WTC11 (cell line): ENCODE results near the gene TMEM88. TPM values are rescaled to one million over a fixed set of nuclear protein-coding genes. Genes with fewer than 3 reads are reported as not detected.

Source experiments
- ATAC-seq: fragments of 200-7000 bp; cut with Tn5 transposase; 2 replicates; pipeline ENCODE4 v1.10.0; 2021; ENCODE audit warnings: mild to moderate bottlenecking, moderate library complexity
- CTCF ChIA-PET: fragments of 300-600 bp; sonication (Branson Sonifier 250); formaldehyde crosslinking; loops from one replicate; lab custom pipeline; 2021; ENCODE audit warnings: antibody characterized with exemption; lab: Charles Lee
- POLR2A ChIA-PET: fragments of 350-600 bp; sonication (Branson Sonifier 250); formaldehyde crosslinking; loops from one replicate; lab custom pipeline; 2021; ENCODE audit warnings: antibody characterized with exemption; lab: Charles Lee
- DNase-seq: peaks from one replicate; pipeline ENCODE4 v3.0.0; 2021; ENCODE audit warnings: low spot score
- H3K27ac Mint-ChIP-seq: 2 replicates; pipeline ENCODE4 v1.8.0; 2021; ENCODE audit warnings: mixed read lengths
- H3K27me3 Mint-ChIP-seq: 2 replicates; pipeline ENCODE4 v1.8.0; 2021; ENCODE audit warnings: low read depth, mild to moderate bottlenecking, moderate library complexity, mixed read lengths
- H3K36me3 Mint-ChIP-seq: 2 replicates; pipeline ENCODE4 v1.8.0; 2021; ENCODE audit warnings: mixed read lengths
- H3K4me1 Mint-ChIP-seq: 2 replicates; pipeline ENCODE4 v1.8.0; 2022; ENCODE audit warnings: mixed read lengths
- H3K4me3 Mint-ChIP-seq: 2 replicates; pipeline ENCODE4 v1.8.0; 2021; ENCODE audit warnings: mild to moderate bottlenecking, moderate library complexity, mixed read lengths
- H3K9me3 Mint-ChIP-seq: 2 replicates; pipeline ENCODE4 v1.8.0; 2021; ENCODE audit warnings: mixed read lengths
- ATF1 ChIP-seq: sonication (generic); formaldehyde crosslinking; IDR thresholded peaks from 2 replicates; pipeline ENCODE4 v1.8.1; 2023; ENCODE audit warnings: mild to moderate bottlenecking, moderate library complexity, missing genetic modification reagents
- FOXP1 ChIP-seq: sonication (generic); formaldehyde crosslinking; IDR thresholded peaks from 2 replicates; pipeline ENCODE4 v1.8.0; 2022; ENCODE audit warnings: missing genetic modification reagents, mild to moderate bottlenecking, moderate library complexity, borderline replicate concordance
- FOXP4 ChIP-seq: sonication (generic); formaldehyde crosslinking; IDR thresholded peaks from 2 replicates; pipeline ENCODE4 v1.8.0; 2022; ENCODE audit warnings: mild to moderate bottlenecking, missing genetic modification reagents
- HMGXB4 ChIP-seq: sonication (generic); formaldehyde crosslinking; IDR thresholded peaks from 2 replicates; pipeline ENCODE4 v1.8.1; 2023; ENCODE audit warnings: mild to moderate bottlenecking, moderate library complexity, missing genetic modification reagents
- IRF2 ChIP-seq: sonication (generic); formaldehyde crosslinking; IDR thresholded peaks from 2 replicates; pipeline ENCODE4 v1.8.0; 2022; ENCODE audit warnings: low read depth, missing genetic modification reagents, borderline replicate concordance
- NR3C1 ChIP-seq: sonication (generic); formaldehyde crosslinking; conservative IDR thresholded peaks from 2 replicates; pipeline ENCODE4 v1.8.1; 2023; ENCODE audit warnings: low read depth, mild to moderate bottlenecking, missing genetic modification reagents
- PREB ChIP-seq: sonication (generic); formaldehyde crosslinking; IDR thresholded peaks from 2 replicates; pipeline ENCODE4 v1.8.1; 2022; ENCODE audit warnings: mild to moderate bottlenecking, missing genetic modification reagents, moderate library complexity, borderline replicate concordance
- SMAD3 ChIP-seq: sonication (generic); formaldehyde crosslinking; IDR thresholded peaks from 2 replicates; pipeline ENCODE4 v1.8.0; 2022; ENCODE audit warnings: missing genetic modification reagents, mild to moderate bottlenecking, borderline replicate concordance
- ZBTB21 ChIP-seq: sonication (generic); formaldehyde crosslinking; IDR thresholded peaks from 2 replicates; pipeline ENCODE4 v1.8.1; 2023; ENCODE audit warnings: mild to moderate bottlenecking, missing genetic modification reagents, borderline replicate concordance
- ZNF121 ChIP-seq: sonication (generic); formaldehyde crosslinking; IDR thresholded peaks from 2 replicates; pipeline ENCODE4 v1.8.0; 2023; ENCODE audit warnings: missing genetic modification reagents
- ZNF219 ChIP-seq: sonication (generic); formaldehyde crosslinking; IDR thresholded peaks from 2 replicates; pipeline ENCODE4 v1.8.0; 2023; ENCODE audit warnings: missing genetic modification reagents, mild to moderate bottlenecking, borderline replicate concordance
- total RNA-seq: library from RNA; stranded (reverse); gene quantifications from 3 replicates; pipeline ENCODE4 v1.2.3, GENCODE V29; 2021
- TF ChIP-seq, protein P1 (sequence below): sonication (generic); formaldehyde crosslinking; IDR thresholded peaks from 2 replicates; pipeline ENCODE4 v1.8.1; 2023; ENCODE audit warnings: mild to moderate bottlenecking, missing genetic modification reagents

The TMEM88 gene
- total RNA-seq, 1 experiment from 2014 or later, result 2.9 TPM

- 0 out of 2 replicates have a peak, but pooled peaks have one; percentile 30 for TF ChIP-seq NR3C1 (CRISPR knock-in tag)
- peak; percentile 58; the same call in 1 of the 2 replicates for TF ChIP-seq SMAD3 (CRISPR knock-in tag)
- peak; percentile 61; the same call in 1 of the 2 replicates for TF ChIP-seq HMGXB4 (CRISPR knock-in tag)
- peak; percentile 88; the same call in 1 of the 2 replicates for TF ChIP-seq ZBTB21 (CRISPR knock-in tag)
Observed at GRCh38 chr17:7836596-7837407, 18.1 kb upstream of the TMEM88 start (continued).

DNA sequence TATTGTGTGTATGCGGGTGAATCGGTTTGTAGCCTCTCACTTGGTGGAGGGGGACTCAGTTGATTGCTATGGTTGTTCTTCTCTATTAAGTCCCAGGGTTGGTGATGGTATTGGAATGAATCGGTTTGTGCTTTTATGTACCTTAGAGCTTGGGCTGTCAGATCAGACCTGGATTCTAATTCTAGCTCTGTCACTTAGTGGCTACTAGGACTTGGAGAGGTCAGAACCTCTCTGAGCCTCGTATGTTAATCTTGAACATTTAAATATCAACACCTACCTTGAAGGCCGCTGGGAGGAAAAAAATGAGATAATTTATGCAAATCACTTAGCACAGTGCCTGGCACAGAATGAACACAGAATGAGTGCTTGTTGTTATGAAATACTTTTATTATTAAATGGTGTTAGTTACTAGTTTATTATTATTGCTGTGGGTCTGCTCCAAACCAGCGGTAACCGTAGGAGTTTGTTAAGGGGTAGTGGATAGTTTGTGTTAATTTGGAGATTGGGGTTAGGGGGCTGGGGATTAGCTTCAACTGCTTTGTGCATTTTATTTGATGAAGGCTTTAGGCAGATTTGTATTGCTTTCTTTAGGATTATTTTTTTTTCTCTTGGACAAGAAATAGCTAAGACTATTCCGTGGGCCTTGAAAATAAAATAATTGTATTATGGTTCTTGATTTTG, 17.3 kb upstream of the TMEM88 start:
- CTCF ChIA-PET, result interaction anchor here (0.6 to 5.4 kb wide), 20 partner anchors 9 to 620 kb away, joined by 3 to 63 read pairs (median 3); partner anchors contain the start of genes CNTROB, CYB5D1, NAA38 and TMEM88
- Mint-ChIP-seq H3K36me3 (no peaks in the 10 kb centered on the region), H3K9me3 (no peaks in the 10 kb centered on the region), H3K4me3 (peak overlapping the region; percentile 93), H3K27me3 (peaks cover 52% of the 10 kb centered on the region), H3K4me1 (peaks cover 45% of the 10 kb centered on the region), H3K27ac (peak overlapping the region; percentile 15)
- DNase-seq (no peak), ATAC-seq (no peak)
- no peak for TF ChIP-seq PREB
- TF ChIP-seq FOXP4 (CRISPR knock-in tag), result no peak
- TF ChIP-seq ZBTB21 (CRISPR knock-in tag), result no peak
- no peak for TF ChIP-seq IRF2 (CRISPR knock-in tag)
- TF ChIP-seq FOXP1 (CRISPR knock-in tag), result no peak
- TF ChIP-seq, protein P1, sequence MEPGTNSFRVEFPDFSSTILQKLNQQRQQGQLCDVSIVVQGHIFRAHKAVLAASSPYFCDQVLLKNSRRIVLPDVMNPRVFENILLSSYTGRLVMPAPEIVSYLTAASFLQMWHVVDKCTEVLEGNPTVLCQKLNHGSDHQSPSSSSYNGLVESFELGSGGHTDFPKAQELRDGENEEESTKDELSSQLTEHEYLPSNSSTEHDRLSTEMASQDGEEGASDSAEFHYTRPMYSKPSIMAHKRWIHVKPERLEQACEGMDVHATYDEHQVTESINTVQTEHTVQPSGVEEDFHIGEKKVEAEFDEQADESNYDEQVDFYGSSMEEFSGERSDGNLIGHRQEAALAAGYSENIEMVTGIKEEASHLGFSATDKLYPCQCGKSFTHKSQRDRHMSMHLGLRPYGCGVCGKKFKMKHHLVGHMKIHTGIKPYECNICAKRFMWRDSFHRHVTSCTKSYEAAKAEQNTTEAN (CRISPR knock-in tag), result no peak
- TF ChIP-seq ATF1 (CRISPR knock-in tag), result no peak
- no peak for TF ChIP-seq ZNF219 (CRISPR knock-in tag)
- TF ChIP-seq ZNF121 (CRISPR knock-in tag), result no peak
- POLR2A ChIA-PET, result interaction anchor here (1.0 to 1.4 kb wide), 2 partner anchors 19 to 121 kb away, joined by 5 to 7 read pairs; partner anchors contain the start of gene NAA38
